PC-9 (cell line): ENCODE measurements around the gene TNK1.

ENCODE experiments used
- CTCF ChIP-seq: fragments of 200-600 bp; sonication (generic); conservative IDR thresholded peaks from 2 replicates; pipeline ENCODE4 v1.6.1; 2017; ENCODE audit warnings: mixed run types, antibody characterized with exemption, mild to moderate bottlenecking, moderate library complexity
- EZH2 ChIP-seq: fragments of 200-600 bp; sonication (generic); IDR thresholded peaks from 2 replicates; pipeline ENCODE4 v1.8.0; 2017; ENCODE audit warnings: antibody characterized with exemption, low read depth

GRCh38 chr17:7363311-7363710 lies 17.6 kb upstream of the TNK1 start:
- no peak for TF ChIP-seq CTCF
- TF ChIP-seq EZH2 = no peak
